H1 (cell line): ENCODE results near the gene CHTF8. TPM values are rescaled to one million over a fixed set of nuclear protein-coding genes. Genes with fewer than 3 reads are reported as not detected.

Experiments
- CREB1 ChIP-seq: IDR thresholded peaks from 2 replicates; pipeline ENCODE4 v1.6.1; 2012; ENCODE audit warnings: inconsistent platforms
- RAD21 ChIP-seq, 2 experiments: IDR thresholded peaks in 1 of 2; conservative IDR thresholded peaks in 1 of 2; 2 replicates each; pipeline ENCODE4 v1.6.1; 2011; ENCODE audit warnings: low read depth in 2 of 2, low read length in 2 of 2, improper control_type of control experiment in 1 of 2, inconsistent platforms in 1 of 2, mild to moderate bottlenecking in 1 of 2, moderate library complexity in 1 of 2
- RXRA ChIP-seq: IDR thresholded peaks from 2 replicates; pipeline ENCODE4 v1.6.1; 2011; ENCODE audit warnings: low read depth, mild to moderate bottlenecking, low read length, moderate library complexity; ENCODE audit not compliant: insufficient read depth
- TAF7 ChIP-seq: optimal IDR thresholded peaks from 2 replicates; pipeline ENCODE3; 2011; ENCODE audit warnings: low read depth, mild to moderate bottlenecking, inconsistent platforms, low read length, moderate library complexity, borderline replicate concordance
- TBP ChIP-seq: IDR thresholded peaks from 2 replicates; pipeline ENCODE4 v1.6.1; 2011; ENCODE audit warnings: low read depth, low read length, improper control_type of control experiment
- polyA plus RNA-seq, 7 experiments: library from polyadenylated mRNA; depleted of rRNA in 3 of 7; stranded (reverse) in 5 of 7; unstranded in 2 of 7; fragments of >200 nt in 5 of 7; fragments of 200-250 nt in 2 of 7; gene quantifications; 1 replicate in 5 of 7; 2 replicates in 1 of 7; 4 replicates in 1 of 7; pipeline versions ENCODE4 v1.2.1 to v1.2.3, GENCODE V29; 2011 to 2013; ENCODE audit warnings: missing spikeins in 2 of 7, mixed read lengths in 2 of 7
- total RNA-seq: library from RNA; stranded (reverse); fragmentation: NEBNext Ultra II Directional; extraction: Animal tissue kit (Norgen Biotek cat#: 25700); gene quantifications from 2 replicates; pipeline ENCODE4 v1.2.1, GENCODE V29; 2021

The CHTF8 gene
- total and polyA plus RNA-seq, 2 of the 8 experiments (the other 6 are each of a cell fraction or from before 2014, with no cell fraction given): 114 to 138 TPM

DNA sequence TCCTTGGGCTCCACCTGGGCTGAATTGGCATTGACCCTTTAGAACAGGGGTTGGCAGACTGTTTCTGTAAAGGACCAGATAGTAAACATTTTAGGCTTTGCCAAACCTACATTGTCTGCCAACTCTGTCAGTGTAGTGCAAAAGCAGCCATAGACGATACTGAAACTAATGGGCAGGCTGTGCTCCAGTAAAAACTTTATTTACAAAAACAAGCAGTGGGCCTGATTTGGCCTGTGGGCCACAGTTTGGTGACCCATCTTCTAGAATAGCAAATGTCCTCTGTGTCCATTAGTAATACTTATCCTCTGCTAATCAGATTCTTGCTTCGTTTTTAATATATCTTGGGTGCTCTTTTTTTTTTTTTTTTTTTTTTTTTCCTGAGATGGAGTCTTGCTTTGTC is 6.2 kb upstream of the CHTF8 start (continued):
- TF ChIP-seq RAD21 (IDR thresholded peaks at IDR 0.05 in 1 of 2, conservative IDR thresholded peaks at IDR 0.05 in 1 of 2; ENCODE audit: low read depth in 2 of 2, low read length in 2 of 2) (no peak), TAF7 (no peak), CREB1 (no peak), TBP (no peak), RXRA (no peak)
